ENCODE data around the gene B4GALNT1. TPM values are rescaled to one million over a fixed set of nuclear protein-coding genes. Genes with fewer than 3 reads are reported as not detected.

B4GALNT1 gene
- total and polyA plus RNA-seq, 9 of the 15 experiments (the other 6 are each of a cell fraction or from before 2014, with no cell fraction given): 1.0 to 32.2 (median 9.8) TPM

DNA sequence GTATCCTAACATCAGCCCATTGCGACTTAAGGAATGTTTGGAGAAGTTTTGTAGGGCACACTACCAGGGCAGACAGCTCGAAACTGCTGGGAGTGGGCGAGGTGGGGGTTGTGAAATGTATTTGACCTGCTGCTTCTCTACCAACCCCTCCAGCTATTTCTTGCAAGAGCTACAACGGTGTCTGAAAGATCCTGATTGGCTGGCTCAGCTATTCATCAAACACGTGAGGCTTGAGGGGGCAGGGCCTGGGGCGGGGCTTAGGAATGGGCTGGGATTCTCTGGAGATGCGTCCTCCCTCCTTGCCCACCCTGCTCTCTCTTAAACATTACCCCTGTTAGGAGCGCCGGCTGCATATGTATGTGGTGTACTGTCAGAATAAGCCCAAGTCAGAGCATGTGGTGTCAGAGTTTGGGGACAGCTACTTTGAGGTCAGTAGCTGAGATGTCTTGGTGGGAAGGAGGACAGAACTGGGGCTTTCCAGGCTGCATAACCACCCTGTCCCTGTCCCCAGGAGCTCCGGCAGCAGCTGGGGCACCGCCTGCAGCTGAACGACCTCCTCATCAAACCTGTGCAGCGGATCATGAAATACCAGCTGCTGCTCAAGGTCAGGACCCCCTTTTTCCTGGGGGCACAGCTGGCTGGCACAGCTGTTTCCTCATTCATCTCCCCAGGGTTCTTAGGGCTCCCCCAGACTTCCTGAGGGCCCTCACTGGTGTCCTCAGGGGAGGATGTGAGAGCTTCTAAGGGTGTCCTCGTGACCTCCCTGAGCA is 18.6 kb downstream of the B4GALNT1 start (continued):
- TF ChIP-seq, protein P1, sequence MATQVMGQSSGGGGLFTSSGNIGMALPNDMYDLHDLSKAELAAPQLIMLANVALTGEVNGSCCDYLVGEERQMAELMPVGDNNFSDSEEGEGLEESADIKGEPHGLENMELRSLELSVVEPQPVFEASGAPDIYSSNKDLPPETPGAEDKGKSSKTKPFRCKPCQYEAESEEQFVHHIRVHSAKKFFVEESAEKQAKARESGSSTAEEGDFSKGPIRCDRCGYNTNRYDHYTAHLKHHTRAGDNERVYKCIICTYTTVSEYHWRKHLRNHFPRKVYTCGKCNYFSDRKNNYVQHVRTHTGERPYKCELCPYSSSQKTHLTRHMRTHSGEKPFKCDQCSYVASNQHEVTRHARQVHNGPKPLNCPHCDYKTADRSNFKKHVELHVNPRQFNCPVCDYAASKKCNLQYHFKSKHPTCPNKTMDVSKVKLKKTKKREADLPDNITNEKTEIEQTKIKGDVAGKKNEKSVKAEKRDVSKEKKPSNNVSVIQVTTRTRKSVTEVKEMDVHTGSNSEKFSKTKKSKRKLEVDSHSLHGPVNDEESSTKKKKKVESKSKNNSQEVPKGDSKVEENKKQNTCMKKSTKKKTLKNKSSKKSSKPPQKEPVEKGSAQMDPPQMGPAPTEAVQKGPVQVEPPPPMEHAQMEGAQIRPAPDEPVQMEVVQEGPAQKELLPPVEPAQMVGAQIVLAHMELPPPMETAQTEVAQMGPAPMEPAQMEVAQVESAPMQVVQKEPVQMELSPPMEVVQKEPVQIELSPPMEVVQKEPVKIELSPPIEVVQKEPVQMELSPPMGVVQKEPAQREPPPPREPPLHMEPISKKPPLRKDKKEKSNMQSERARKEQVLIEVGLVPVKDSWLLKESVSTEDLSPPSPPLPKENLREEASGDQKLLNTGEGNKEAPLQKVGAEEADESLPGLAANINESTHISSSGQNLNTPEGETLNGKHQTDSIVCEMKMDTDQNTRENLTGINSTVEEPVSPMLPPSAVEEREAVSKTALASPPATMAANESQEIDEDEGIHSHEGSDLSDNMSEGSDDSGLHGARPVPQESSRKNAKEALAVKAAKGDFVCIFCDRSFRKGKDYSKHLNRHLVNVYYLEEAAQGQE (IDR thresholded peaks at IDR 0.05; ENCODE audit: borderline replicate concordance): 0 out of 2 replicates have a peak, but pooled peaks have one; percentile 14
- TF ChIP-seq, protein P1 (CRISPR knock-in tag; IDR thresholded peaks at IDR 0.05; ENCODE audit: low read depth): no peak
- no peak for TF ChIP-seq E2F8 (IDR thresholded peaks at IDR 0.05; ENCODE audit: low read depth, partially characterized antibody)
- TF ChIP-seq E4F1 (CRISPR knock-in tag; IDR thresholded peaks at IDR 0.05; ENCODE audit: borderline replicate concordance): no peak
- no peak for TF ChIP-seq NBN (IDR thresholded peaks at IDR 0.05; ENCODE audit: low read depth)
- no peak for TF ChIP-seq FOXO4 (CRISPR knock-in tag; IDR thresholded peaks at IDR 0.05)
- peak; percentile 86 for TF ChIP-seq CXXC5 (CRISPR knock-in tag; IDR thresholded peaks at IDR 0.05)
- no peak for TF ChIP-seq MAZ (CRISPR knock-in tag; conservative IDR thresholded peaks at IDR 0.05 in 1 of 2, IDR thresholded peaks at IDR 0.05 in 1 of 2)
- peak; percentile 64; the same call in 1 of the 2 replicates for TF ChIP-seq C11orf30 (IDR thresholded peaks at IDR 0.05; ENCODE audit: low read depth)
- TF ChIP-seq SIN3B (IDR thresholded peaks at IDR 0.05; ENCODE audit: low read depth): no peak
